PC-3 (cell line): ENCODE measurements around the gene USP17L18. TPM values are rescaled to one million over a fixed set of nuclear protein-coding genes. Genes with fewer than 3 reads are reported as not detected.
"Not testable (repeated sequence)": the region's sequence is repeated elsewhere in the genome, so short reads cannot be mapped to it uniquely, and the experiment has no call there.

ENCODE experiments used
- ATAC-seq: fragments of 200-7000 bp; cut with Tn5 transposase; 2 replicates; pipeline ENCODE4 v1.9.1; 2020; ENCODE audit warnings: mild to moderate bottlenecking, moderate library complexity
- BruUV-seq: library from RNA; stranded (reverse); fragments of 400-500 nt; replicated peaks from 2 replicates; lab custom pipeline; 2021; lab: Mats Ljungman, UMichigan
- CTCF ChIA-PET: fragments of 300-600 bp; sonication (Branson Sonifier 250); formaldehyde crosslinking; loops from one replicate; lab custom pipeline; 2022; ENCODE audit warnings: antibody characterized with exemption; lab: Charles Lee
- POLR2A ChIA-PET: fragments of 300-600 bp; sonication (Branson Sonifier 250); formaldehyde crosslinking; loops from one replicate; lab custom pipeline; 2022; ENCODE audit warnings: antibody characterized with exemption; ENCODE audit not compliant: unreplicated experiment; lab: Charles Lee
- DNase-seq: peaks from one replicate; pipeline ENCODE4 v3.0.0-alpha.2; 2015
- H2AFZ ChIP-seq: fragments of 300-600 bp; sonication (generic); 2 replicates; pipeline ENCODE4 v1.6.0; 2016; ENCODE audit warnings: antibody characterized with exemption, low read length
- H3F3A ChIP-seq: fragments of 300-600 bp; sonication (generic); one replicate; pipeline ENCODE4 v1.6.0; 2017; ENCODE audit warnings: antibody characterized with exemption, low read length, control low read depth, mild to moderate bottlenecking; ENCODE audit not compliant: unreplicated experiment
- H3K27ac ChIP-seq: fragments of 300-600 bp; sonication (generic); 2 replicates; pipeline ENCODE4 v1.5.1; 2016; ENCODE audit warnings: mild to moderate bottlenecking, low read length
- H3K27me3 ChIP-seq: fragments of 300-600 bp; sonication (generic); 2 replicates; pipeline ENCODE4 v1.6.1; 2016; ENCODE audit warnings: low read length, mixed read lengths
- H3K36me3 ChIP-seq: fragments of 300-600 bp; sonication (generic); 2 replicates; pipeline ENCODE4 v1.6.1; 2016; ENCODE audit warnings: low read depth, mixed run types, low read length, mixed read lengths
- H3K4me1 ChIP-seq: fragments of 300-600 bp; sonication (generic); 2 replicates; pipeline ENCODE4 v1.5.1; 2016; ENCODE audit warnings: low read length; ENCODE audit not compliant: insufficient read depth
- H3K4me2 ChIP-seq: fragments of 300-600 bp; sonication (generic); 2 replicates; pipeline ENCODE4 v1.6.0; 2016; ENCODE audit warnings: low read length
- H3K4me3 ChIP-seq: fragments of 300-600 bp; sonication (generic); 2 replicates; pipeline ENCODE4 v1.5.1; 2016; ENCODE audit warnings: mild to moderate bottlenecking, low read length, mixed read lengths
- H3K79me2 ChIP-seq: fragments of 300-600 bp; sonication (generic); 2 replicates; pipeline ENCODE4 v1.6.1; 2017; ENCODE audit warnings: low read length, mixed read lengths
- H3K9ac ChIP-seq: fragments of 300-600 bp; sonication (generic); 2 replicates; pipeline ENCODE4 v1.6.0; 2016; ENCODE audit warnings: mild to moderate bottlenecking, low read length
- H3K9me2 ChIP-seq: fragments of 300-600 bp; sonication (generic); replicated peaks from 2 replicates; pipeline ENCODE4 v1.6.1; 2016; ENCODE audit warnings: mixed run types, low read length, mixed read lengths
- H3K9me3 ChIP-seq: fragments of 300-600 bp; sonication (generic); 2 replicates; pipeline ENCODE4 v1.6.1; 2016; ENCODE audit warnings: low read length, mixed read lengths
- H4K20me1 ChIP-seq: fragments of 300-600 bp; sonication (generic); 2 replicates; pipeline ENCODE4 v1.6.1; 2016; ENCODE audit warnings: low read length, mixed read lengths
- intact Hi-C: fragments of 100-400 bp; cut with micrococcal nuclease; formaldehyde crosslinking; loops from 2 replicates; pipeline ENCODE4 v1.9.0; 2023
- total RNA-seq: library from RNA; depleted of rRNA; stranded (reverse); fragments of >200 nt; gene quantifications from 2 replicates; pipeline ENCODE4 v1.2.3, GENCODE V29; 2014

USP17L18 gene
- total RNA-seq, 1 experiment from 2014 or later: not detected

GRCh38 chr4:9230249-9230648 is 18.2 kb upstream of the USP17L18 start:
- ATAC-seq, CTCF ChIA-PET, H3K4me1 ChIP-seq, H3K4me3 ChIP-seq, DNase-seq, H3F3A ChIP-seq, H2AFZ ChIP-seq, H3K79me2 ChIP-seq, H3K27me3 ChIP-seq, H3K4me2 ChIP-seq, H3K27ac ChIP-seq, H3K9me3 ChIP-seq, intact Hi-C loops, H3K9me2 ChIP-seq, BruUV-seq, POLR2A ChIA-PET, H3K9ac ChIP-seq, H3K36me3 ChIP-seq, H4K20me1 ChIP-seq: not testable (repeated sequence)

GRCh38 chr4:9234085-9234484 is 14.3 kb upstream of the USP17L18 start, which contains the start of gene USP17L15:
USP17L15 (plus strand) TSS chr4:9234385; CDS start chr4:9234385, 0 bp downstream.
- H3K4me1 ChIP-seq, H3K27me3 ChIP-seq, POLR2A ChIA-PET, H3F3A ChIP-seq, H3K4me3 ChIP-seq, H3K27ac ChIP-seq, H4K20me1 ChIP-seq, DNase-seq, ATAC-seq, H3K36me3 ChIP-seq, intact Hi-C loops, H2AFZ ChIP-seq, H3K9me3 ChIP-seq, H3K79me2 ChIP-seq, BruUV-seq, H3K4me2 ChIP-seq, CTCF ChIA-PET, H3K9me2 ChIP-seq, H3K9ac ChIP-seq: not testable (repeated sequence)

GRCh38 chr4:9238461-9238860 is 10.0 kb upstream of the USP17L18 start:
- H3K9ac ChIP-seq, intact Hi-C loops, H3K4me2 ChIP-seq, POLR2A ChIA-PET, H3K4me3 ChIP-seq, DNase-seq, H3K27ac ChIP-seq, H3K27me3 ChIP-seq, BruUV-seq, H3K9me2 ChIP-seq, ATAC-seq, CTCF ChIA-PET, H3K36me3 ChIP-seq, H4K20me1 ChIP-seq, H2AFZ ChIP-seq, H3K4me1 ChIP-seq, H3F3A ChIP-seq, H3K79me2 ChIP-seq, H3K9me3 ChIP-seq: not testable (repeated sequence)

- H3K4me2 ChIP-seq, H3K27me3 ChIP-seq, ATAC-seq, H3K36me3 ChIP-seq, H4K20me1 ChIP-seq, H3K9me3 ChIP-seq, intact Hi-C loops, H3K4me3 ChIP-seq, H3K9me2 ChIP-seq, CTCF ChIA-PET, BruUV-seq, H3K4me1 ChIP-seq, POLR2A ChIA-PET, H3K9ac ChIP-seq, H3K27ac ChIP-seq, H3F3A ChIP-seq, H2AFZ ChIP-seq, H3K79me2 ChIP-seq, DNase-seq: not testable (repeated sequence)
Measured at GRCh38 chr4:9243579-9243978, 4.9 kb upstream of the USP17L18 start, which contains the start of gene USP17L17. USP17L17 (plus strand) TSS chr4:9243879; CDS start chr4:9243879, 0 bp downstream.

GRCh38 chr4:9253078-9253477 is 4.6 kb downstream of the USP17L18 start, which contains the start of gene USP17L19:
USP17L19 (plus strand) TSS chr4:9253378; CDS start chr4:9253378, 0 bp downstream.
- POLR2A ChIA-PET, H3K79me2 ChIP-seq, H3K9me3 ChIP-seq, H3K27me3 ChIP-seq, H3F3A ChIP-seq, intact Hi-C loops, H3K27ac ChIP-seq, H3K9me2 ChIP-seq, ATAC-seq, H2AFZ ChIP-seq, DNase-seq, H3K36me3 ChIP-seq, CTCF ChIA-PET, H3K4me3 ChIP-seq, H3K4me1 ChIP-seq, H4K20me1 ChIP-seq, BruUV-seq, H3K9ac ChIP-seq, H3K4me2 ChIP-seq: not testable (repeated sequence)

- ATAC-seq, H3K9me2 ChIP-seq, H3K4me3 ChIP-seq, H3K27me3 ChIP-seq, intact Hi-C loops, CTCF ChIA-PET, H3K4me1 ChIP-seq, H3K4me2 ChIP-seq, H3K79me2 ChIP-seq, H4K20me1 ChIP-seq, H3F3A ChIP-seq, H3K36me3 ChIP-seq, H3K27ac ChIP-seq, H3K9me3 ChIP-seq, H3K9ac ChIP-seq, BruUV-seq, DNase-seq, POLR2A ChIA-PET, H2AFZ ChIP-seq: not testable (repeated sequence)
Measured at GRCh38 chr4:9257824-9258223, 9.4 kb downstream of the USP17L18 start, which contains the start of gene USP17L20. USP17L20 (plus strand) TSS chr4:9258124; CDS start chr4:9258124, 0 bp downstream.

- DNase-seq, POLR2A ChIA-PET, CTCF ChIA-PET, BruUV-seq, H3K27ac ChIP-seq, H3K9me3 ChIP-seq, H3F3A ChIP-seq, H3K4me2 ChIP-seq, H3K79me2 ChIP-seq, H3K27me3 ChIP-seq, H4K20me1 ChIP-seq, intact Hi-C loops, H2AFZ ChIP-seq, H3K4me1 ChIP-seq, H3K9me2 ChIP-seq, H3K9ac ChIP-seq, H3K4me3 ChIP-seq, ATAC-seq, H3K36me3 ChIP-seq: not testable (repeated sequence)
Measured at GRCh38 chr4:9262572-9262971, 14.1 kb downstream of the USP17L18 start, which contains the start of gene USP17L21. USP17L21 (plus strand) TSS chr4:9262872; CDS start chr4:9262872, 0 bp downstream.
